BJ (cell line): ENCODE data around the gene CLEC6A. TPM values are rescaled to one million over a fixed set of nuclear protein-coding genes. Genes with fewer than 3 reads are reported as not detected.

Source experiments
- CTCF ChIA-PET: fragments of 350-600 bp; formaldehyde crosslinking; extraction: SDS; loops from one replicate; lab custom pipeline; 2021; ENCODE audit warnings: antibody characterized with exemption, inconsistent platforms; lab: Yijun Ruan, JAX
- POLR2A ChIA-PET: fragments of 300-600 bp; sonication (Branson Sonifier 250); formaldehyde crosslinking; extraction: SDS; loops from one replicate; lab custom pipeline; 2021; ENCODE audit warnings: antibody characterized with exemption; lab: Charles Lee
- DNase-seq: peaks from one replicate; pipeline ENCODE4 v3.0.0-alpha.2; 2011; ENCODE audit warnings: low read depth
- H3K27me3 ChIP-seq: 2 replicates; pipeline ENCODE4 v1.6.0; 2011; ENCODE audit warnings: low read length; ENCODE audit not compliant: control insufficient read depth, insufficient read depth
- H3K36me3 ChIP-seq: 2 replicates; pipeline ENCODE4 v1.5.1; 2011; ENCODE audit warnings: low read length; ENCODE audit not compliant: control insufficient read depth, insufficient read depth
- H3K4me3 ChIP-seq: 2 replicates; pipeline ENCODE4 v1.5.1; 2011; ENCODE audit warnings: low read depth, mild to moderate bottlenecking, control low read depth, low read length
- polyA plus RNA-seq: library from polyadenylated mRNA; depleted of rRNA; stranded (reverse); fragments of >200 nt; gene quantifications from 2 replicates; pipeline ENCODE4 v1.2.3, GENCODE V29; 2011
- TF ChIP-seq, protein P1 (sequence below): IDR thresholded peaks from 2 replicates; pipeline ENCODE4 v1.5.1; 2011; ENCODE audit warnings: low read depth, mild to moderate bottlenecking, control low read depth, inconsistent platforms, low read length, moderate library complexity; ENCODE audit not compliant: insufficient read depth

CLEC6A gene
- polyA plus RNA-seq, 1 experiment: not detected

DNA sequence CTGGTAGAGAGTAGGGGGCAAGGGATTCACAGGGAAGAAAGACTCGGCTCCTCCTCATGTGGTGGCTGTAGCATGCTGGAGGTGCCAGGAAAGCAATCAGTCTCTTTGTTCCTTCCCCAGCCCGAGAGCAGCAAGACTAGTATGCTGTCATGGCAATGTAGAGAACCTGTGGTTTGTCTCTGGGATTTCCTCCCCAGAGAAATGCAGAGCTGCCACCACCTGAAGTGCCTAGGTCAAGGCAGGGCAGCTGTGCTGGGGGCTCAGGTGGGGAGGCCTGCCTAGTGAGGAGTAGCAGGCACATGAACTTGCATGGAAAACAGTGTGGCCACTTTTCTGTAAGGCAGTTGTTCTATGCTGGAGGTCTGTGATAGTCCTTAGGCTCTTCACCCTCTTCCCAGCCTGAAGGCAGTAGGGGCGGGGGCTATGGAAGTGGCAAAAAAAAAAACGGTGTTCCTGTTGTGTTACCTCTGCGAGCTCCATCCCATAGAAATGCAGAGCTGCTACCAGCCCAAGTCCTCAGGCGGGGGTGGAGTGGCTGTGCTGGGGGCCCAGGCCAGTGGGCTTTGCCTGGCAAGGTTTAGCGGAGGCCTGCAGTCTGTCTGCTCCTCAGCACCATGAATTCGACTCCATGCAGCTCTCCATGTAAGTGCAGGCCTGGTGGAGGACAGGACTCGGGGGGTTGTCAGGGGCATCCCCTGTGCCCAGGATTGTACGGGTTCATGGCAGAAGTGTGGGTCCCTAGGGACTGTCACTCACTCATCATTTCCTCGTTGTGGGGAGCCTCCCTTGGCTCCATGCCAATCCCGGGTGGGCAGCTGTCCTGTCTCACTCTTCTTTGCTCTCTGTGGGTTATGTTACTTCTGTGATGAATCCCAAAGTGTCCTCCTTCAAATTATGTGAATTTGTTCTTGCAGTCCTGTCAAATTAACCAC lies 53.4 kb downstream of the CLEC6A start:
- CTCF ChIA-PET: interaction anchor here (1.9 kb wide), 1 partner anchor 35 kb away, joined by 5 read pairs; no protein-coding TSS in a partner anchor

DNA sequence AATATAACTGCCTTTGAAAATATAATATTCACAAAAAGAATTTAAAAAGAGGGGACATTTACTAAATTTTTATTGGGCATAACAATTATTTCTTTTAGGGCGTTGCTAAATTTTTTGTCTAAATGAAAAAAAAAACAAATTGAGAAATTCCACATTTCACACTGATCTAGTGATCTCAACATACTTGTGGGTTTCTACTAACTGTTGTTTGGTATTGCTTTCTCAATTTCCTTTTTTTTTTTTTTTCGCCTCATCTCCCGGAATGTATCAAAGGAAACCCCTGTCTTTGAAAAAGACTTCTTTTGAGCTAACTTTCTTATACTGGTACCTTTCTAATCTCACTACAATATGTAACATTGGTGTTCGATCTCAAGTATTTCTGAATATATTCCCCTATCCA lies 57.5 kb downstream of the CLEC6A start, which contains the start of gene CLEC4D:
CLEC4D (plus strand) TSS at position 248 of the 400 bp plus-strand sequence. CDS start 230 bp downstream, outside the sequence.
- no peak for DNase-seq
- H3K27me3 ChIP-seq: no peaks in the 10 kb centered on the region
- POLR2A ChIA-PET: no interaction called here
- TF ChIP-seq, protein P1, sequence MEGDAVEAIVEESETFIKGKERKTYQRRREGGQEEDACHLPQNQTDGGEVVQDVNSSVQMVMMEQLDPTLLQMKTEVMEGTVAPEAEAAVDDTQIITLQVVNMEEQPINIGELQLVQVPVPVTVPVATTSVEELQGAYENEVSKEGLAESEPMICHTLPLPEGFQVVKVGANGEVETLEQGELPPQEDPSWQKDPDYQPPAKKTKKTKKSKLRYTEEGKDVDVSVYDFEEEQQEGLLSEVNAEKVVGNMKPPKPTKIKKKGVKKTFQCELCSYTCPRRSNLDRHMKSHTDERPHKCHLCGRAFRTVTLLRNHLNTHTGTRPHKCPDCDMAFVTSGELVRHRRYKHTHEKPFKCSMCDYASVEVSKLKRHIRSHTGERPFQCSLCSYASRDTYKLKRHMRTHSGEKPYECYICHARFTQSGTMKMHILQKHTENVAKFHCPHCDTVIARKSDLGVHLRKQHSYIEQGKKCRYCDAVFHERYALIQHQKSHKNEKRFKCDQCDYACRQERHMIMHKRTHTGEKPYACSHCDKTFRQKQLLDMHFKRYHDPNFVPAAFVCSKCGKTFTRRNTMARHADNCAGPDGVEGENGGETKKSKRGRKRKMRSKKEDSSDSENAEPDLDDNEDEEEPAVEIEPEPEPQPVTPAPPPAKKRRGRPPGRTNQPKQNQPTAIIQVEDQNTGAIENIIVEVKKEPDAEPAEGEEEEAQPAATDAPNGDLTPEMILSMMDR: no peak
- no peaks in the 10 kb centered on the region for H3K36me3 ChIP-seq
- H3K4me3 ChIP-seq: no peak within 1 kb of the TSS
- CTCF ChIA-PET: no interaction called here

More for the DNA sequence above, 53.4 kb downstream of the CLEC6A start:
- no peaks in the 10 kb centered on the region for H3K36me3 ChIP-seq
- POLR2A ChIA-PET: no interaction called here
- DNase-seq: no peak
- H3K27me3 ChIP-seq: no peaks in the 10 kb centered on the region
- H3K4me3 ChIP-seq: no peak overlapping the region
- TF ChIP-seq, protein P1: no peak

DNA sequence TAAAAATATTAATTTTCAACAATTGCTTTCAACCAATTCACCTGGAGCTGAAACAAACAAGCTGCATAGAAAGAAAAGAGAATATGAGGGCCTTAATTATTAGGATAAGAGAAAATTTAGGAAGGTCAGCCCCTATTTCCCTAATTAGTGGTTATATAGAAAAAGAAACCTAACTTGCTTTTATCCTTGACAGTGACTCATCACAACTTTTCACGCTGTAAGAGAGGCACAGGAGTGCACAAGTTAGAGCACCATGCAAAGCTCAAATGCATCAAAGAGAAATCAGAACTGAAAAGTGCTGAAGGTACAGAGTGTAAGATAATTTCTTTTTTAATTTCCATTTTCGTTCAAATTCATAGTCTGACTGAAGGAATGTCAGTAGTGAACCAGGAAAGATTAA lies 62.2 kb downstream of the CLEC6A start:
- Histone ChIP-seq H3K36me3 (no peaks in the 10 kb centered on the region), H3K4me3 (no peak overlapping the region), H3K27me3 (no peaks in the 10 kb centered on the region)
- ChIA-PET CTCF (no interaction called here), POLR2A (no interaction called here)
- no peak for DNase-seq
- TF ChIP-seq, protein P1: no peak

DNA sequence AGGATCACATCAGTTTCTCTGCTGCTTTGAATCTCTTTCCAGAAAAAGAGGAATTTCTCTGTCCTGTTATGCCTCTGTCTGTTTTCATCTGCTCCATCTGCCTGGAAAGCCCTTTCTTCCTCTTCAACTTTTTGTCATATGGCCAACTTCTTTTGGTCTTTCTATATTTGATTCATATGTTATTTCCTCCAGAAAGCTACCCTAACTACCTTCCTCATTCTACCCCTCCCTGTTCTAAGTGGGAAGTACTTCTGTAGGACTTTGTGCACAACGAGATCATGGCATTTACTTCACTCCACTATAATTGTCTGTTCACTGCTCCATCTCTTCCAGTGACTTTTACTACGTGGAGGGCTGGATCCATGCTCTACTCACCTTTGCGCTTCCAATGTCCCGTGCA lies 63.4 kb downstream of the CLEC6A start:
- ChIA-PET CTCF (no interaction called here), POLR2A (no interaction called here)
- no peak for DNase-seq
- no peaks in the 10 kb centered on the region for H3K27me3 ChIP-seq
- H3K4me3 ChIP-seq: no peak overlapping the region
- TF ChIP-seq, protein P1: no peak
- no peaks in the 10 kb centered on the region for H3K36me3 ChIP-seq

DNA sequence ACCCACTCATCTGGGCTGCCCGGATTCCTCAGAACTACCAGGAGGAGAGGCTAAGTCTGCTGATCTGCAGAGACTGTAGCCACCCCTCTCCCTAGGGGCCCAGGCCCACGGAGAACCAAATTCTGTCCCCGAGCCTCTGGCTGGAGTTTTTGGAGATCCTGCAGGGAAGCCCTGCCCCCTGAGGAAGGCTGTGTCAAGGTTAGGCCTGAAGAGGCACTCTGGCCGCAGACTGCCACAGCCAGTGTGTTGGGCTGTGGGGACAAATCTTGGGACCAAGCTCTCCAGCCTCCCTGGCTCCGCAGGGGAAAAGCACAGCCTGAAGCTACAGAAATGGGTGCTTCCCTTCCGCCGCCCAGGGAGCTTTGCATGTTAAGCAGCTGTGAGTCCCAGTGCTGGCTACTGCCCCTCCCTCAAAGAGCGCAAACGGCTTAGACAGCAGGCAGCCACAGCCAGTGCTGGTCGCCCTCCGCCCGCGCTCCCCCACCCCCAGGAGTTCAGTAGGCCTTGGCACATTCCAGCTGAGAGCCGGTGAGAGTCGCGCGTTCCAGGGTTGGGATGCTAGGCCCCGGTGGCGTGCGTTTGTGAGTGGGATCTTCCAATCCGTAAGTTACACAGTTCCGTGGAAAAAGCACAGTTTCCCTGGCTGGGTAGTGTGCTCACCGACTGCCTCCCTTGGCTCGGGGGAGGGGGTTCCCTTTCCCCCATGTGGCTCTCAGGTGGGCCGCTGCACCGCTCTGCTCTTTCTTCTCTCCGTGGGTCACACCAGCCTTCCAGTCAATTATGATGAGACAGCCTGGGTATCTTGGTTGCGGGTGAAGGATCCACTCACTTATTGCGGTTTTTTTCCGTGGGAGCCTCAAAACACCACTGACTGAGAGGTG lies 71.7 kb downstream of the CLEC6A start:
- TF ChIP-seq, protein P1: no peak
- POLR2A ChIA-PET: no interaction called here
- H3K4me3 ChIP-seq: no peak overlapping the region
- no peaks in the 10 kb centered on the region for H3K27me3 ChIP-seq
- CTCF ChIA-PET: no interaction called here
- H3K36me3 ChIP-seq: no peaks in the 10 kb centered on the region
- DNase-seq: no peak
